GM19467 (cell line): ENCODE data around the gene FOXJ3.

Source experiments
- ATAC-seq: cut with Tn5 transposase; IDR thresholded peaks from one replicate; pipeline ENCODE4 v1.9.1; 2021; ENCODE audit warnings: mild to moderate bottlenecking, moderate library complexity; ENCODE audit not compliant: unreplicated experiment

FOXJ3 gene

GRCh38 chr1:42146626-42147320 is 188.3 kb downstream of the FOXJ3 start:
- no peak for ATAC-seq

DNA sequence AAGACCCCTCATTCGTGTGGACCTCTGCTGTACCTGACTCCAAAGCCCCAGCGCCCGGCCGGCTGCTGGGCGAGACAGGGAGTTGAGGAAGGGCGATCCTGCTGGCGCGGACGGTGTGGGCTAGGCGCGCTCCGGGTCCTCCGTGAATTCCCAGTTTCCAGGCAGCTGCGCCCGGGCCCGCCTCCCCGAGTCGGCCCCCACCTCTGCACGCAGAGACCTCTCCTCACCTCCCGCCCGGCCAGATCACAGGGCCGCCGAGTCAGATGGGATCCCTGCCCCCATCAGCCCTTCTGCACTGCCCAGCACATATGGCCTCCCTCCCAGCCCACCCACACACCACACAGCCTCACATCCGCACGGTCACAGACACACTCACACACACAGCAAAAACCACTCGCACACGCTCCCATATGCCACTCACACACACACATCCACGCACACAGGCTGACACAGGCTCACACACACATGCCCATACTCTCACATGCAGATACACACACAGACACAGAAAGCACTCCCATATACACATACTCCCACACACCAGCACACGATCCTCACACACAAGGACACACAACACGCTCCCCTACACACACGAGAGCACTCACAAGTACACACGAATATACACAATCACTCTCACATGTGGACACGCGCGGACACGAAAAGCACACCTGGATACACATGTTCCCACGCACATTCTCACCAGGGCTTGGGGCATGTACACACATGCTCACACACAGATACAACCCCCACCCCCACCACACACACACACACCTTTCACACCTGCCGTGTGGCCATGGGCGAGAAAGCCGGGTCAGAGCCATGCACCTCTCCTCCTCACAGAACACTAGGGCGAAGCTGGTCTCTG is 189.0 kb downstream of the FOXJ3 start:
- no peak for ATAC-seq

GRCh38 chr1:42145389-42145716 is 189.7 kb downstream of the FOXJ3 start:
- no peak for ATAC-seq

GRCh38 chr1:42144711-42145388 is 190.2 kb downstream of the FOXJ3 start:
- no peak for ATAC-seq

DNA sequence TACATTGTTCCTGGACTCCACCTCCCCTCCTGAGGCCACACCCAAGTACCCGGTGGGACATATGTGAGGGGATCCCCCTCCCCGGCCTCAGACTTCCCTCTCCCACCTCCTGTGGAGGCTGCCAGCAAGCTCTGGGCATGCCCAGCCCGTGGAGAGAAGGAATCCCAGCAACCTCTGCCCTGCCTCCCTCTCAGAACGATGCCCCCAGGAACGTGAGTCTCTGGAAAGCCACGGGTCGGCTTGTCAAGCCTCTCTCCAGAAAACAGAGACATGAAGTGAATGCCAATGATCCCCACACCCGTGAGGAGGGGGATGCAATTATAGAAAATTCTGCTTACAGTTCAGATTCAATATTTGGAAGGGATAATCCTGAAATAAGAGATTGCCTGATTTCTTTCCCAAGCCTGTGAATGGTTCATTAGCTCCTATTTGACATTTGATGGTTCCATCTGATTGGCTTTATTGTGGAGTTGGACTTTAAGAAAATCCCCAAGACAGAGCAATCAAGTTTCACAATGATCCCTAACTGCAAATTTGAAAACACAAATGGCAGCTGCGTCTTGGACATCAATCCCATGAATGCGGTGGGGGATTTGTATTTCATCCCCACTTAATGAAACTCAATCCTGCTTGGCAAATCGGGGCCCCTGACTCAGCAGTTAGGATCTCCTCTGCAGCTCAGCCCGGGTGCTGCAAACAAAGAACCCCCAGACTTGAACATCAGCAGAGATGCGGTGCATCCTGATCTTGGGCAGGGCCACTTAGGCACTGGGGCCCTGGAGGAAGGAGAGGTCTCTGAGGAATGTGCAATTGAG is 190.9 kb downstream of the FOXJ3 start:
- no peak for ATAC-seq

DNA sequence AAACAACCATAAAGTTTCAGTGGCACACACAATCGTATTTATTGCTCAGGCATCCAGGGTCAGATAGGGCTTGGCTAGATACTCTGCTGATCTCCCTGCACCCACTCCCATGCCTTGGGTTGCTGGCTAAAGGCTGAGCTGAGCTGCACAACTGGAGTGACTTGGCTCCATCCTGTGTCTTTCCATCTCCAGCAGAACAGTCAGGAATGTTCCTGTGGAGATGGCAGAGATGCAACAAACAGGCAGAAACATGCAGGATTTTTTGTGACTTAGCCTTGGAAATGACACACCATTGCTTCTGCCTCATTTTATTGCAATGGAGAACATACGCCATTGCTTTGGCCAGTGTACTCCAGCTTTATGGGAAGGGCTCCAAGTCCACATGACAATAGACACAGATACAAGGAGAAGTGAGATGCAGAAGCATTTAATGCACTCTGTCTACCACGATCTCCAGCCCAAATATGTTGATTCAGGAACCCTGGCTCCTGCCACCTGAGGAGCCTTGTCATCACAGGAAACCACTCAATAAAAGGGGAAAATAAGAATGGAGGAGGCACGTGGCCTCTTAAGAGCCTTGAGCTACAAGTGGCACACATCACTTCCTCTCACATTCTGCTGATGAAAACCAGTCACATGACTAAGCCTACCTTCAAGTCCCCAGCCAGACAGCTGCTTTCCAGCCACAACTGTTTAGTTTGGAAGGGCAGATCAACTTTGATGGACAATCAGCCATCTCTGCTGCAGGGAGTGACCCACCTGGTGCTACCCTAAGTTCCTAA is 191.9 kb downstream of the FOXJ3 start:
- ATAC-seq = no peak

DNA sequence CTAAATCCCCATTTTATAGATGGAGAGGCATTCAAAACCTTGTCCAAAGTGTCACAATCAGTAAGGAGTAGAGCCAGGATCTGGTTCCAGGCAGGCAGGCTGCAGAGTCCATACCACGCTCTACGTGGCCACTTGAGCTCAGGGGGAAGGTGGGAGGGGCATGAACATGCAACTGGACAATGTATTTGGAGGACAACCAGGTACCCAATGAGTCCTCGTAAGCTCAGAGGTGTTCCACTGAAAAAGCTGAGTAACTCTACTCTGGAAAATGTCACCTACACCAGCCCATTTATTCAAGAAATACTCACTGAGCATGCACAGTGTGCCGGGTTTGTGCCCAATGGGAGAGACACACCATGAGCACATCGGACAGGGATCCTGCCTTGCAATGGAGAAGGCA is 193.1 kb downstream of the FOXJ3 start:
- no peak for ATAC-seq

DNA sequence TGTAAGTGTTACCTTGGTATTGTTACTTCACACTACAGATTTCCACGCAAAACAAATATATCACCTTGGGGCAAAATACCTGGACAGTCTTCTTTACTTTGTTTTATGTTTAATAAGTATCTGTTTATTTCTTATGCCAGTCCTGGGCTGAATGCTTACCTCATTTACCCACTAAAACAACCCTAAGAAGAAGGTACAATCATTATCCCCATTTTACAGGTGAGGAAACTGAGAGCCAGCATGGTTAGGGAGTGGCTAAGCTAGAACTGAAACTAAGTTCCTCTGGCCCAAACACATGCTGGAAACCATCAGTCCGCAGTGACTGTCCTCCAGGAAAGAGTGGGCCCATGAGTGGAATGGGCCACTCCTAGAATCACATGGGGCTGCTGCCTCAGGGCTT is 194.8 kb downstream of the FOXJ3 start:
- ATAC-seq = no peak

GRCh38 chr1:42139444-42139843 is 195.6 kb downstream of the FOXJ3 start:
- ATAC-seq = no peak

- no peak for ATAC-seq
Observed at GRCh38 chr1:42138586-42138985, 196.4 kb downstream of the FOXJ3 start.

- ATAC-seq = no peak
Observed at GRCh38 chr1:42137766-42138165, 197.3 kb downstream of the FOXJ3 start.

DNA sequence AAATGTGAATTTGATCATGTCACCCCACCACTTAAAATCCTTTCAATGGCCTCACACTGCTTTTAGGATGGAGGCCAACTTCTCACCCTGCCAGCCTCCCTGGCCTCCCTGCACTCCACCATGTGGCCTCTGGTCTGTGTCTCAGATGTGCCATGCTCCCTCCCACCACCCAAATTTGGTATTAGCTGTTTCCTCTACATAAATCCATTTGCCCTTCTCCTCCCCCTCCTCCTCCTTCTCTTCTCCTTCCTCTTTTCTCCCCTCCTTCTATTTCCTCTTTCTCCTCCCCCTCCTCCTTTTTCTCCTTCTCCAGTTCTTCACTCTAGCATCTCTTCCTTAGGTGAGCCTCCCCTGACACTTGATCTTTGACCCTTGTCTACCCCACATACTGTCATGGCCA is 198.6 kb downstream of the FOXJ3 start:
- ATAC-seq = no peak

GRCh38 chr1:42135426-42135825 is 199.6 kb downstream of the FOXJ3 start:
- ATAC-seq = no peak

DNA sequence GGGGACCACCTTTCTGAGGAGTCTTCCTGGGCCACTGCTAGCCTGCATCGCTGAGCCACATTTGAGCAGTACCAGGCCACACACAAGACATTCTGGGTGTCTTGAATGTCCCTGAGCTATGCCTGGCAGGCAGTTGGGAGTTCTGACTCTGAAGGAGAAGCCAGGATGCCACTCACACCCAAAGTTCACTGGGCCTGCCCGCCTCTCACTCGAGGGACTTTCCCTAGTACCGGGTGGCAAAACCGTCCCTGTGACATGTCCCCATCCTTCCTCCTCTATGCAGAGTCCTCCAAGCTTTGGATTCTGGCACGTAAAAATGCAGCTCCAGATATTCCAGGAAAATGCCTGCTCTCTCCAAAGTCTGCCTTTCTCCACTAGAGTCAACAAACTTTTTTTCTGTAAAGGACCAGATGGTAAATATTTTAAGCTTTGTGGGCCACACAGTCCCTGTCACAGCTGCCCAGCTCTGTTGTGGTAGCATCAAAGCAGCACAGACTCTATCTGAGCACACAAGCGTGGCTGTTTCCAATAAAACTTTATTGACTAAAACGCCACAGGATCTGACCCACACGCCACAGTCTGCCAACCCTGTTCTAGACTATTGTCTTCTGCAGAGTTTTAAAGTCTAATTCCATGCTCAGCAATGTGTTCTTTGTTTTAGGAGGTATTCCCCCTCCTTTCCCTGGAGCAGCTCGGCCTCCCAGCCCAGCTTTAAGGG is 201.1 kb downstream of the FOXJ3 start:
- ATAC-seq = no peak

- ATAC-seq = no peak
Observed at GRCh38 chr1:42133390-42133789, 201.6 kb downstream of the FOXJ3 start.

- no peak for ATAC-seq
Observed at GRCh38 chr1:42130061-42130660, 204.9 kb downstream of the FOXJ3 start.

DNA sequence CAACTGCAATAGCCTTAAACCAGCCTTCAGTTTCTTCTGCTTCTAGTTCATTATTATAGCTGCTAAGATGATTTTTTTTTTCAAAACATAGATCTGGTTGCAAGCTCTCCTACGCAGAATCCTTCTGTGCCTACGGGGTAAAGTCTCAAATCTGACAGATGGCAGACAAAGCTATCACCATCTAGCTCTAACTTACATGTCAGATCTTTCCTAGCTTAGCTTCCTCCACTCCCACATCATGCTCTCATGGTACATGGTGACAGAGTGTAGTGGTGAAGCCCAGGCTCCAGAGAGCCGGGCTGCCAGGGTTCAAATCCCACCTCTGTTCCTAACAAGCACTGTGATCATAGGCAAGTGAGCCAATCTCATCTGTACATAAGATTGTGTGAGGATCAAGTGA is 206.1 kb downstream of the FOXJ3 start:
- no peak for ATAC-seq

GRCh38 chr1:42128499-42128898 is 206.5 kb downstream of the FOXJ3 start:
- no peak for ATAC-seq

GRCh38 chr1:42127767-42128166 is 207.3 kb downstream of the FOXJ3 start:
- ATAC-seq = no peak
